ENCODE measurements around the gene POU2F1. TPM values are rescaled to one million over a fixed set of nuclear protein-coding genes. Genes with fewer than 3 reads are reported as not detected.
A peak's percentile ranks its signal among the peaks of the same experiment; 100 is the strongest.

POU2F1 gene
- total RNA-seq, 2 donors from 2014 or later, result 22.9 to 40.2 TPM

DNA sequence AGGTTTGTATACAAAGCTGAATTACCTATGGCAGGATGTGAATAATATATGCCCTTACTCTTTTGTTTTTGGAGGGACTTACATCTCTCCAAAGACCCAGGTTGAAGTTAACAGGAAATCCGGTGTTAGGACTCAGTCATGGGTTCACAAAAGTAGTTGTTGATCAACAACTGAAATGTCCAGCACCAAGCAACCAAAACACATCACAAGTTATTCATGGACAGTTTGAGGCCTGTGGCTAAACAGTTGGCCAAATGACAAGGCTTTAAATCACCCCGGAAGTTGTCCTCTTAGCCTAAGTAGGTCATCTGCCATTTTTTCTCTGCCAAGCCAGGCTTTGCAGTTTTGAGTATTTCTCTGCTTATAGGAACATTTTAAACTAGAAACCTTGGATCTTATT, 207.7 kb downstream of the POU2F1 start:
- ATAC-seq, result peak; percentile 63 to 65

DNA sequence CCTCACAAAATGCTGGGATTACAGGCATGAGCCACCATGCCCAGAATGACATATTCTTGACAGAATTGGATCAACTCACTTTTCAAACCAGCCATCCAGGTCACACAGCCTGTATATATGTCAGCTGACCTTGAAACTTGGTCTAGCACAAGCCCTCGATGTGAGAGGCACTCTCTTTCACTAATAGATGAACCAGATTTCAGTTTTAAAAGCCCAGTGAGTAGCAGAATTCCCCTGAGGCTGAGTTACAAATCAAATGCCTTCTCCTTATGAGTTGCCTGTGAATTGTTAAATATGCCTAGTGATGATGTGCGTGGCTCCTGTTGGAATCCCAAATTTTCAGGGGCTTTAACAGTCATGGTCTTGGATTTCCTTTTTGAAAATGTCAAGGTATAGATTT, 208.9 kb downstream of the POU2F1 start:
- Mint-ChIP-seq H3K4me1 (ENCODE audit: low read depth in 2 of 2) (peaks cover 62 to 69% of the 10 kb centered on the region in 2 donors), H3K27me3 (no peaks in the 10 kb centered on the region), H3K27ac (peak overlapping the region; percentile 98 to 99), H3K4me3 (peak overlapping the region; percentile 88), H3K36me3 (peaks cover 13% of the 10 kb centered on the region), H3K9me3 (no peaks in the 10 kb centered on the region)
- ATAC-seq, result no peak
- DNase-seq (ENCODE audit: low spot score), result no peak

More for the DNA sequence above, 207.7 kb downstream of the POU2F1 start:
- Mint-ChIP-seq H3K27ac (peak overlapping the region; percentile 98 to 99), H3K27me3 (no peaks in the 10 kb centered on the region), H3K4me3 (peak overlapping the region; percentile 88), H3K9me3 (no peaks in the 10 kb centered on the region), H3K4me1 (ENCODE audit: low read depth in 2 of 2) (peaks cover 58 to 62% of the 10 kb centered on the region in 2 donors), H3K36me3 (peaks cover 7% of the 10 kb centered on the region)
- peak; percentile 69 for DNase-seq (ENCODE audit: low spot score)

DNA sequence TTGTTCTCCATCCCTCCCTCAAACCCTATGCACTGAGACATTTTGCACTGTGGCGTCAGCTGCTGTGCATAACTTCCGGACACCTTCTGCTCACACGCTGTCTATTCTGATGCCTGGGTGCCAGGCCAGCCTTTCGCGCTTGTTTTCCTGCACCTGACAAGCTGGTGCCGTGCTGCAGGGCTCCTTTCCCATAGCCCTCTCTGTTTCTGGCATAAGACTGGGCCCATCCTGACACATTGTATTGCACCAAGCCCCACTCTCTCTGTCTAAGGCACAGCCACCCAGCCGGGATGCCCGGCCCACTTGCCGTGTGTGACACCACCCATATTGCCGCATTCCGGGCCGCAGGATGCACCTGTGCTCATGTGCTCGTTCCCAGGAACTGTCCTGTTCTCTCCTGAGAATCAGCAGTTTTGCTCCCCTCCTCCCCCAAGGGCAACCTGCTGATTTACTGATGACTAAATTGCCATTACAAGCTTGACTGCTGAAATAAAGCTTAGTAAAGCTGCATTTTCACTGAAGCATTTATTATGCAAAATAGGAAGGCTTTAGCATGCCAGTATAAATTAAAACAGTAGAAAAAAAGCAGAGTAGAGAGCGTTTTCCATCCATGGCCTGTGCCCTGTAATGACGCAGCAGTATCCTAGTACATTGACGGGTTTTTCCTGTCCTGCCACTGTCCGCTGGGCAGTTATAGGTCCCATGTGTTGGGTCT, 209.6 kb downstream of the POU2F1 start:
- H3K4me1 Mint-ChIP-seq (ENCODE audit: low read depth in 2 of 2), result peaks cover 62 to 70% of the 10 kb centered on the region in 2 donors
- peaks cover 13% of the 10 kb centered on the region for H3K36me3 Mint-ChIP-seq
- no peaks in the 10 kb centered on the region for H3K27me3 Mint-ChIP-seq
- ATAC-seq (peak in 1 of 2 donors; percentile 51), DNase-seq (ENCODE audit: low spot score) (no peak)
- H3K4me3 Mint-ChIP-seq, result peak overlapping the region; percentile 88
- no peaks in the 10 kb centered on the region for H3K9me3 Mint-ChIP-seq
- peak overlapping the region; percentile 98 to 99 for H3K27ac Mint-ChIP-seq

- ATAC-seq (peak; percentile 89), DNase-seq (ENCODE audit: low spot score) (peak; percentile 84)
- H3K4me3 Mint-ChIP-seq, result peak overlapping the region; percentile 88
- H3K36me3 Mint-ChIP-seq, result peaks cover 18% of the 10 kb centered on the region
- H3K27ac Mint-ChIP-seq, result peak overlapping the region; percentile 98 to 99
- H3K4me1 Mint-ChIP-seq (ENCODE audit: low read depth in 2 of 2), result peaks cover 68 to 75% of the 10 kb centered on the region in 2 donors
- H3K27me3 Mint-ChIP-seq, result no peaks in the 10 kb centered on the region
- H3K9me3 Mint-ChIP-seq, result no peaks in the 10 kb centered on the region
Observed at GRCh38 chr1:167430849-167431242, 210.2 kb downstream of the POU2F1 start.

DNA sequence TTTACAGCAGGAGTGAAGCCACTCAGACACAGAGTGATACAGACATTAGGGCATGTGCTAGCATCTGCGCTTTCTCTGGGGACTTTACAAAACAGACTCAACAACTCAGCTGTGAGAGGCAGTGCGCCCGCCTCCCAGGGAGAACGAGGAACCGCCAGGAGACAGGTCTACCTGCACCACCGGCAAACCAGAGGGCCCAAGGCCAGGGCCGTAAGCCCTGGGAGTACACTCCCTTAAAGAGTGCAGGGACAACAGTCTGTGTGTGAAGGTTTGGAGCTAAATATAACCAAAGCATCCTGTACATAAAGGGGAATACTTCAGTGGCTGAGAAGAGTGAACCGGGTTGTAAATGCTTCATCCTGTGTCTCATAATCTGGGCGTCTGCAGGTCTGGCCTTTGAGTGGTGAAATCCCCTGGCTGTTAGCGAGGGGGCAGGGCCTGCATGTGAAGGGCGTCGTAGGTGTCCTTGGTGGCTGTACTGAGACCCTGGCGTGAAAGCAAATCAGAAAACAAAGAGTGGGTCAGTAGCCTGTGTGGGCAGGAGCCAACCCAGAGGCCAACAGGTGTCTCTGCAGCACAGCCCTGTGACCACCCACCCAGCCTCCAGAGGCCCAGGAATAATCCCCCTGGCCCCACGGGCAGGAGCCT, 210.7 kb downstream of the POU2F1 start:
- Mint-ChIP-seq H3K27me3 (no peaks in the 10 kb centered on the region), H3K9me3 (no peaks in the 10 kb centered on the region), H3K36me3 (peaks cover 23% of the 10 kb centered on the region), H3K27ac (peak overlapping the region; percentile 98 to 99), H3K4me1 (ENCODE audit: low read depth in 2 of 2) (peaks cover 73 to 80% of the 10 kb centered on the region in 2 donors), H3K4me3 (peak overlapping the region; percentile 88)
- ATAC-seq (peak; percentile 59 to 70), DNase-seq (ENCODE audit: low spot score) (no peak)

GRCh38 chr1:167431909-167432650, 211.4 kb downstream of the POU2F1 start:
- peaks cover 30% of the 10 kb centered on the region for H3K36me3 Mint-ChIP-seq
- H3K9me3 Mint-ChIP-seq, result no peaks in the 10 kb centered on the region
- ATAC-seq (no peak), DNase-seq (ENCODE audit: low spot score) (no peak)
- peak overlapping the region; percentile 41 for H3K4me3 Mint-ChIP-seq
- H3K27ac Mint-ChIP-seq, result peak overlapping the region; percentile 98 to 99
- no peaks in the 10 kb centered on the region for H3K27me3 Mint-ChIP-seq
- H3K4me1 Mint-ChIP-seq (ENCODE audit: low read depth in 2 of 2), result peaks cover 78 to 81% of the 10 kb centered on the region in 2 donors

DNA sequence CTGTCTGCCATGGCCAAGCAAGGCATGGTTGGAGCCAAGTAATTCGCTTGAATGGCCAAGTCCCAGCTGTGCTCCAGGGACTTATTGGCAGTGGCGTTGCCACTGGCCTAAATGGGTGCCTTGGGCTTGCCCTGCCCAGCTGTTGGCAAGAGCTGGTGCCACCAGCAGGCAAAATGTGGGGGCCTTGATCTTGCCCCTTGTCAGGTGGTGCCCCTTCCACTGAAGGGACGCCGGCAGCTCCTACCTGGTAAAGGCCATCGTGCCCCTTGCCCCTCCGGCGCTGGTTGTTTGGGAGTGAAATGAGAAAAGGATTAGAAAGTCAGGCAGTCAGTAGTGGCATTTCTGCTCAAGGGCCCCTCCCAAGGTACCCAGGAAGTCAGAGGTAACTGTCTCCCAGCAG, 212.1 kb downstream of the POU2F1 start:
- DNase-seq (ENCODE audit: low spot score), result no peak
- peak overlapping the region; percentile 41 for H3K4me3 Mint-ChIP-seq

GRCh38 chr1:167433884-167434283, 213.2 kb downstream of the POU2F1 start:
- Mint-ChIP-seq H3K4me3 (peak overlapping the region; percentile 20), H3K27ac (peak overlapping the region; percentile 98 to 99), H3K9me3 (no peaks in the 10 kb centered on the region), H3K27me3 (no peaks in the 10 kb centered on the region), H3K36me3 (peaks cover 38% of the 10 kb centered on the region), H3K4me1 (ENCODE audit: low read depth in 2 of 2) (peaks cover 79 to 85% of the 10 kb centered on the region in 2 donors)
- DNase-seq (ENCODE audit: low spot score) (no peak), ATAC-seq (no peak)

More for the DNA sequence above, 212.1 kb downstream of the POU2F1 start:
- Mint-ChIP-seq H3K4me1 (ENCODE audit: low read depth in 2 of 2) (peaks cover 80 to 83% of the 10 kb centered on the region in 2 donors), H3K27ac (peak overlapping the region; percentile 98 to 99), H3K9me3 (no peaks in the 10 kb centered on the region), H3K27me3 (no peaks in the 10 kb centered on the region), H3K36me3 (peaks cover 35% of the 10 kb centered on the region)
- ATAC-seq, result no peak

DNA sequence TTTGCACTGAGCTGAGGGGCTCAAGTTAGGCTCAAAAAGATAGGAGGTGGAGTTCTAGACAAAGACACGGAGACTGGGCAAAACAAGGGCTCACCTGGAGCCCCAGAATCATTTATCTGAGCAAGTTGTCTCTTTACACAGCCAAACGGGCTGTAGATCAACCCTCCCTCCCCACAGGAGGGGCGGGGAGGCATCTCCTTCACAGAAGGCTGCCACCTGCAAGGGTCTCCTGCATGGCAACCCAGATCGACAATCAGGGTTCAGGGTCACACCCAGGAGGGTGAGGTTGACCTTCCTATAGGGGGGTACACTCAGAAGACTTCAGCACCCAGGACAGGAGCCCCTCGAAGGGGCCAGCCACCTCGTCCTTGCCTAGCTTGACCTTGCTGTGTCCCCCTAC, 213.6 kb downstream of the POU2F1 start:
- H3K36me3 Mint-ChIP-seq, result peaks cover 38% of the 10 kb centered on the region
- no peak for ATAC-seq
- H3K4me3 Mint-ChIP-seq, result no peak overlapping the region
- no peaks in the 10 kb centered on the region for H3K9me3 Mint-ChIP-seq
- H3K27me3 Mint-ChIP-seq, result no peaks in the 10 kb centered on the region
- peaks cover 75 to 84% of the 10 kb centered on the region in 2 donors for H3K4me1 Mint-ChIP-seq (ENCODE audit: low read depth in 2 of 2)
- peak overlapping the region; percentile 98 to 99 for H3K27ac Mint-ChIP-seq
- DNase-seq (ENCODE audit: low spot score), result no peak

DNA sequence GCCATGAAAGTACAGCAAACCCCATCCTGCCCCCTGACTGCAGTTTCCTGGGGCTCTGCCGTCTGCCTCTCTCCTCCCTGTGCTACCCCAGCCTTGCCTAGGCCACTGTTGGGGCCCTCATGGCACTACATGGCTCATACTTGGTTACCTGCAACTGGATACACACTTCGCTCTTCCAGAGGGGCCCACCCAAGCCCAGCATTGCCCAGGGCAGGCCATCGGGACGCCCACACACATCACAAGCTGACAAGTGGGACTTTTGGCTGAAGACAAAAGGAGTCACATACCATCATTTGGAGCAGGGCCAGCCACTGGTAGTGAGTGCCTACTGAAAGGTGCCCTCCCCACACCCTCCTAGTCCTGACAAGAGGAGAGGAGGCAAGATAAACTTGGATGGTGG, 214.8 kb downstream of the POU2F1 start:
- peak overlapping the region; percentile 98 to 99 for H3K27ac Mint-ChIP-seq
- no peak for ATAC-seq
- no peaks in the 10 kb centered on the region for H3K27me3 Mint-ChIP-seq
- peaks cover 34% of the 10 kb centered on the region for H3K36me3 Mint-ChIP-seq
- H3K4me1 Mint-ChIP-seq (ENCODE audit: low read depth in 2 of 2), result peaks cover 73 to 81% of the 10 kb centered on the region in 2 donors
- H3K9me3 Mint-ChIP-seq, result no peaks in the 10 kb centered on the region
- peak overlapping the region; percentile 70 for H3K4me3 Mint-ChIP-seq
- no peak for DNase-seq (ENCODE audit: low spot score)

DNA sequence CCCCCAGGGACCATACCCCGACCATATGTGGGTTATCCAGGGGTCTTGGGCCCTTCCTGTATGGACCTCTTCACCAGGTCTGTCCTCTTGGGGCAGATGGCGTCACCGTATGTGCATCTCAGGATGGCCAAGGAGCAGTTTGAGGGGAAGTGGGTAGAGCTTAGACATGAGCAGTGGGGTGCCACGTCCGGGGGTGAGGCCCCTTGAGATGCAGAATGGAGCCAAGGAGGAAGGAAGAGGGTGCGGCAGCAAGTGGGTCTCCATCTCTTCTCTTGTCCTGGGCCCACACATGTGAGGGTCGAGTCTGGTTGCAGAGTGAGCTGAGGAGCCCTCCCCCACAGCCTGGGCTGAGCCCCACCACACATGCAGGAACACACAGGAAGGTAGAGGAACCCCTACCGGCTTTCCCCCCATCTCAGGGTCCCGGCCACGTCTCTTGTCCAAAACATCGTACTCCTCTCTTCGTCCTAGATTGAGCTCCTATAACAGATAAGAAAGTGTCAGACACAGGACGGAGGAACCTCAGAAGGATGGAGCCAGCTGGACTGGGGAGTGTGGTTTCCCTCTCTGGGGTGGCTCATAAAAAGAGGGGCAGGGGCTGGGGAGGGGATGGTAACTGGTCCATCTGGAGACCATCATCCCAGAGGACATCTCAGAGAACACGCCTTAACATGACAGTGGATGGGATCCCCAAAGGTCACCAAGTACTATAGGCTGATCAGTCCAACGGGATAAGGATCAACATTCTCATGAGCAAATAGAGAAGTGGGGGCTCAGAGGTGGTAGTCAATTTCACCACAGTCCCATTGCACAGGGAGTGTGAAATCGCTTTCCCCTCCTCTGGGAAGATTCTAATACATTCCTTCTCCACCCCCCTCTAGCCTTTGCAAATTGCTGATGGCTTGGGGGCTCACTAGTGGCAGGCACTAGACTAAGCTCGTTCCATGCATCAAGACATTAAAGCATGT, 217.8 kb downstream of the POU2F1 start:
- no peaks in the 10 kb centered on the region for H3K27me3 Mint-ChIP-seq
- peak overlapping the region; percentile 98 to 99 for H3K27ac Mint-ChIP-seq
- ATAC-seq (peak in 1 of 2 donors; percentile 63), DNase-seq (ENCODE audit: low spot score) (no peak)
- no peaks in the 10 kb centered on the region for H3K9me3 Mint-ChIP-seq
- H3K36me3 Mint-ChIP-seq, result peaks cover 30% of the 10 kb centered on the region
- peaks cover 72 to 73% of the 10 kb centered on the region in 2 donors for H3K4me1 Mint-ChIP-seq (ENCODE audit: low read depth in 2 of 2)
- peak overlapping the region; percentile 81 for H3K4me3 Mint-ChIP-seq

DNA sequence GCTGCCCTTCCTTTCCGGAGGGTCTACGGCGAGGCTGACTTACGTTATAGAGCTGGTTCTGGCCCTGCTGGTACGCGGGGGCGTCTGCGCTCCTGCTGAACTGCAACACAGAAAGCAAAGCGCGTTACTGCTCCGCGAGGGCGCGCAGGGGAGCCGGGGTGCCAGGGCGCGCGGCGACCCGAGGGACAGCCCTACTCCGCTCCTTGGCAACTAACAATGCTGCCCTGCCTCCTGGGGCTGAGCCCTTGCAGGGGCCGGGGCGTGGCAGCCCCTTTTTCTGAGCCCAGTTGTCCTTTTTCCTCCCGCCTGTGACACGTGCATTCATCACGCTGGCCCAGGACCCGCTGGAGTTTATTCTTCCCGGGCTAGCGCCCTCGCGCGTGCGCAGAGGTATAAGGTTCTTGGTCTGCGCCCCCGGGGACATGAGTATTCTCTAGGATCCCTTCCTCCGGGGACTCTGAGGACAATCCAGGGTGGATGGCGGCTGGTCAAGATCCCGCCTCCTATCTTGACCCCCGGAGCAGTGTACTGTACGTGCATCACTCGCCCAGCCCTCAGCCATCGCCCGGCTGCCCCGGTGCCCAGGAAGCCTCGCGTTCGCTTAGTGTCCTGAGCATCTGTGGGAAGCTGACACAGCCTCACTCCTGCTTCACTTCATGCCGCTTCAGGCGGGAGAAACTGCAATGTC, 218.8 kb downstream of the POU2F1 start:
- Mint-ChIP-seq H3K4me3 (peak overlapping the region; percentile 81), H3K9me3 (no peaks in the 10 kb centered on the region), H3K4me1 (ENCODE audit: low read depth in 2 of 2) (peaks cover 74 to 76% of the 10 kb centered on the region in 2 donors), H3K36me3 (peaks cover 30% of the 10 kb centered on the region), H3K27me3 (no peaks in the 10 kb centered on the region), H3K27ac (peak overlapping the region; percentile 98 to 99)
- no peak for DNase-seq (ENCODE audit: low spot score)
- no peak for ATAC-seq
